ENCODE results near the gene PRSS57. TPM values are rescaled to one million over a fixed set of nuclear protein-coding genes. Genes with fewer than 3 reads are reported as not detected.

PRSS57 gene
- total RNA-seq, 4 donors from 2014 or later, result not detected

DNA sequence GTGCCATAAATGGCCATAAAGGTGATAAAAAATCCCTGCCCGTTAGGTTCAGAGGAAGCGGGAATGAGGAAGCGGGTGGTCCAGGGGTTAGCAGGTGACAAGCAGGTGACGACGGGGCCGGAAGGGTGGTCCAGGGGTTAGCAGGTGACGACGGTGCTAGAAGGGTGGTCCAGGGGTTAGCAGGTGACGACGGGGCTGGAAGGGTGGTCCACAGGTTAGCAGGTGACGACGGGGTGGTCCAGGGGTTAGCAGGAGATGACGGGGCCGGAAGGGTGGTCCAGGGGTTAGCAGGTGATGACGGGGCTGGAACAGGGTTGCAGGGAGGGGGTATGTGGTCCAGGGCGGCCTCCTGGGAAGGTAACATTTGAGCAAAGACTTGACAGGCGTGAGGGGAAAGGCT, 6.3 kb downstream of the PRSS57 start:
- DNase-seq (ENCODE audit: low spot score in 2 of 2), result no peak
- Histone ChIP-seq H3K9me3 (no peaks in the 10 kb centered on the region), H3K27ac (no peak overlapping the region), H3K27me3 (no peaks in the 10 kb centered on the region), H3K4me3 (no peak overlapping the region), H3K4me1 (peaks cover 0 to 8% (median 0%) of the 10 kb centered on the region in 4 donors), H3K36me3 (no peaks in the 10 kb centered on the region)
- TF ChIP-seq POLR2A (IDR thresholded peaks at IDR 0.05), result no peak
- WGBS, 2 donors, result 83 to 92% methylated on average over 17 of the region's 17 CpGs

- TF ChIP-seq EP300 (IDR thresholded peaks at IDR 0.05), result no peak
- no peak for TF ChIP-seq CTCF (IDR thresholded peaks at IDR 0.05)
- no peak for TF ChIP-seq POLR2A (IDR thresholded peaks at IDR 0.05)
- H3K27ac ChIP-seq, result no peak overlapping the region
- H3K36me3 ChIP-seq, result no peaks in the 10 kb centered on the region
- no peaks in the 10 kb centered on the region for H3K9me3 ChIP-seq
- DNase-seq (ENCODE audit: low spot score in 2 of 2), result no peak
- no peaks in the 10 kb centered on the region for H3K27me3 ChIP-seq
- H3K4me1 ChIP-seq, result peaks cover 0 to 8% (median 0%) of the 10 kb centered on the region in 4 donors
- H3K4me3 ChIP-seq, result no peak overlapping the region
- 71 to 75% methylated on average over 15 of the region's 15 CpGs for WGBS, 2 donors
Observed at GRCh38 chr19:688214-688613, 7.0 kb downstream of the PRSS57 start.

DNA sequence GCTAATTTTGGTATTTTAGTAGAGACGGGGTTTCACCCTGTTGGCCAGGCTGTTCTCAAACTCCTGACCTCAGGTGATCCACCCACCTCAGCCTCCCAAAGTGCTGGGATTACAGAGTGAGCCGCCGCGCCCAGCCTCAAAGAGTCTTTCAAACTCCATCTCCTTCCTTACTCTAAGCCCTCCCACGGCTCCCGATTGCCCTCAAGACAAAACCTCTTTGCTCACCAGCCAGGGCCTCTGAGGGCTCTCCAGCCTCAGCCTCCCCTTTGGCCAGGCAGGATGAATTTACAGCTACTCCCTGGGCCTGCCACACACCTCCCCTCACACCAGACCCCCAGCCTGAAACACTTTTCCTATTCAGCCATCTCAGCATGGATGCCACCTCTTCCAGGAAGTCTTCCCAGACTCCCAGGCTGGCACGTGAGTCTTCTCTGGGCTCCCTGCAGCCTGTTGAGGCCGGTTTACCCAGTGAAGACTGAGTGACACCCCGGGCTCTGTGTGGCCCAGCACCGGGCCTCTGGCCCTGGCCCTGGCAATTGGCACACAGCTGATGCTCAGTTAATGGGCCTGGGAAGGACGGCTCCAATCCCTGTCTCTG, 7.6 kb downstream of the PRSS57 start:
- WGBS, 2 donors, result 80 to 87% methylated on average over 10 to 11 of the region's 11 CpGs
- H3K27me3 ChIP-seq, result no peaks in the 10 kb centered on the region
- no peak overlapping the region for H3K27ac ChIP-seq
- TF ChIP-seq POLR2A (IDR thresholded peaks at IDR 0.05) (no peak), EP300 (IDR thresholded peaks at IDR 0.05) (no peak), CTCF (IDR thresholded peaks at IDR 0.05) (no peak)
- peaks cover 0 to 8% (median 0%) of the 10 kb centered on the region in 4 donors for H3K4me1 ChIP-seq
- H3K9me3 ChIP-seq, result no peaks in the 10 kb centered on the region
- no peak for DNase-seq (ENCODE audit: low spot score in 2 of 2)
- H3K4me3 ChIP-seq, result no peak overlapping the region
- H3K36me3 ChIP-seq, result peaks cover 0 to 4% (median 0%) of the 10 kb centered on the region in 3 donors

DNA sequence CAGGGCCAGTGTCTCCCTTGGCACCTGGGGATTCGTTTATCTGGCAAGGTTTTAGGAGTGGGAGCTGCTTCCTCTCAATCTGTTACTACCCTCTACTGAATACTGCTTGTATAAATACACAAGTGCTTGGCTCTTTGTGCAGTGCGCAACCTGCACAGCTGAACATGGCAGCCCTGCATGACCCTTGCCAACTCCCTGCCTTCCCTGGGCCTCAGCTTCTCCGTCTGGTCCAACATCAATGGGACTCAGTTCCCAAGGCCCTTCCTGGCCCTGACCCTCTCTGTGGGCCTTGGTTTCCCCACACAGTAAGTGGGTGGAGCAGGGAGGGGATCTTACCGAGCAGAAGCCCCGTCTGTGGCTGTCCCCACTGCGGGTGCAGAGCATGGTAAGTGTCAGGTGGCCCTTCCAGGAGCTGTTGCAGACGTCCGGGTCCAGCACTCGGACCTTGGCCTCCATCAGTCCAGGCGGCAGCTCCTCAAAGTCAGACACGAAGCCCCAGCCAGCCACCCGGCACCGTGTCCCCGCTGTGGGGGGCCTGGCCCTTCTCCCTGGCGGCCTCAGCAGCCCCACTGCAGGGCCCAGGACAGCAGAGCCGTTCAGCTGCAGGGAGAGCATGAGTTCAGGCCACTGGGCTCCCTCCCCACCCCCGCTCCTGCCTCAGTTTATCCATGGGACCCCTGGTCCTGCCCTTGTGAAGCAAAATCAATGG, 8.5 kb downstream of the PRSS57 start:
- TF ChIP-seq EP300 (IDR thresholded peaks at IDR 0.05), result no peak
- TF ChIP-seq CTCF (IDR thresholded peaks at IDR 0.05), result no peak
- TF ChIP-seq POLR2A (IDR thresholded peaks at IDR 0.05), result no peak
- no peak overlapping the region for H3K27ac ChIP-seq
- H3K36me3 ChIP-seq, result peaks cover 0 to 13% (median 0%) of the 10 kb centered on the region in 3 donors
- no peak overlapping the region for H3K4me3 ChIP-seq
- H3K9me3 ChIP-seq, result no peaks in the 10 kb centered on the region
- peaks cover 0 to 8% (median 0%) of the 10 kb centered on the region in 4 donors for H3K4me1 ChIP-seq
- no peak for DNase-seq (ENCODE audit: low spot score in 2 of 2)
- 69 to 74% methylated on average over 13 to 14 of the region's 17 CpGs for WGBS, 2 donors
- H3K27me3 ChIP-seq, result no peaks in the 10 kb centered on the region

- WGBS, 2 donors, result 59 to 65% methylated on average over 16 to 28 of the region's 31 CpGs
- no peak overlapping the region for H3K27ac ChIP-seq
- H3K36me3 ChIP-seq, result peaks cover 0 to 20% (median 0%) of the 10 kb centered on the region in 3 donors
- peaks cover 0 to 16% (median 4%) of the 10 kb centered on the region in 4 donors for H3K4me1 ChIP-seq
- DNase-seq (ENCODE audit: low spot score in 2 of 2), result no peak
- H3K4me3 ChIP-seq, result no peak overlapping the region
- TF ChIP-seq EP300 (IDR thresholded peaks at IDR 0.05), result no peak
- no peaks in the 10 kb centered on the region for H3K27me3 ChIP-seq
- H3K9me3 ChIP-seq, result no peaks in the 10 kb centered on the region
Observed at GRCh38 chr19:685454-685931, 9.8 kb downstream of the PRSS57 start.

DNA sequence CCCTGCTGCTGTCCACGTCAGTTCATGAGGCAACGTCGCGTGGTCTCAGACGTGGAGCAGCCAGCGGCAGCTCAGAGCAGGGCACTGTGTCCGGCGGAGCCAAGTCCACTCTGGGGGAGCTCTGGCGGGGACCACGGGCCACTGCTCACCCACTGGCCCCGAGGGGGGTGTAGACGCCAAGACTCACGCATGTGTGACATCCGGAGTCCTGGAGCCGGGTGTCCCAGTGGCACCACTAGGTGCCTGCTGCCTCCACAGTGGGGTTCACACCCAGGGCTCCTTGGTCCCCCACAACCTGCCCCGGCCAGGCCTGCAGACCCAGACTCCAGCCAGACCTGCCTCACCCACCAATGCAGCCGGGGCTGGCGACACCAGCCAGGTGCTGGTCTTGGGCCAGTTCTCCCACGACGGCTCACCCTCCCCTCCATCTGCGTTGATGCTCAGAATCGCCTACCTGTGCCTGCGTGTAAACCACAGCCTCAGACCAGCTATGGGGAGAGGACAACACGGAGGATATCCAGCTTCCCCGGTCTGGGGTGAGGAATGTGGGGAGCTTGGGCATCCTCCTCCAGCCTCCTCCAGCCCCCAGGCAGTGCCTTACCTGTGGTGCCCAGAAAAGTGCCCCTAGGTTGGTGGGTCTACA, 12.5 kb downstream of the PRSS57 start:
- 82 to 84% methylated on average over 9 to 11 of the region's 25 CpGs for WGBS, 2 donors
- peak overlapping the region in 1 of 4 donors; percentile 9 for H3K27ac ChIP-seq
- H3K4me1 ChIP-seq, result peaks cover 0 to 35% (median 19%) of the 10 kb centered on the region in 4 donors
- TF ChIP-seq POLR2A (IDR thresholded peaks at IDR 0.05) (no peak), EP300 (IDR thresholded peaks at IDR 0.05) (no peak), CTCF (IDR thresholded peaks at IDR 0.05) (no peak)
- no peak overlapping the region for H3K4me3 ChIP-seq
- H3K36me3 ChIP-seq, result peaks cover 0 to 20% (median 0%) of the 10 kb centered on the region in 3 donors
- DNase-seq (ENCODE audit: low spot score in 2 of 2), result no peak
- H3K9me3 ChIP-seq, result no peaks in the 10 kb centered on the region
- no peaks in the 10 kb centered on the region for H3K27me3 ChIP-seq

All from tibial nerve (tissue), 4 donors.